ENCODE measurements around the gene CHCHD6.

DNA sequence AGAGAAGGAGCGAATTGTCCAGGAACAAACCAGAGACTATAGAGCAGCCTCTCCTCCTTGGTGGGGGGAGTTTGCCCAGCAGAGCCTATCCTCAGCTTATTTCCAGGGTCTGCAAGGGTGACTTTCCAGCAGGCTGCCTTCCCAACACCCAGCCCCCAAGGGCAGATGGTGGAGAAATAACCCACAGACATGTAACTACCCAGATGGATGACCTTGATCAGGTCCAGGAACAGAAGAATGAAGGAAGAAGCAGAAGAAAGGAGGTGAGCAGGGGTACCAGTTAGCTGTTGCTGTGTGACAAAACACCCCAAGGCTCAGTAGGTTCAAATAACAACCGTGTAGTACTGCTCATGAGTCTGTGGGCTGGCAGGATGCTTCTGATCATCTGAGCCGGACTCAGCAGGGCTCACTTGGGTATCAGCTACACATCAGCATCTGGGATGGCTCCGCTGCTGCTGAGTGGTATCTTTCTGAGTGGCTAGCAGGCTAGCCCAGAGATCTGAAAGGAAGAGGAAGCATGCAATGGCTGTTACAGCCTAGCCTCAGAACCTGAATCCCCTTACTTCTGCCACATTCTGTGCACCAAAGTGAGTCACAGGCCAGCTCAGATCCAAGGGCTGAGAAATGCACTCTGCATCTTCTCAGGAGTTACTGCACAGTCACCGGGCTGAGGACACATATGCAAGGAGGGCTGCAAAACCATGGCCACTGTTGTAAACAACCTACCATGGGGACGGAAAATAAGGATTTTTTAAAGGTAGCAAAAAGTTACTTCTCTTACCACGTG lies 26.9 kb upstream of the CHCHD6 start:
- TF ChIP-seq, protein P1, sequence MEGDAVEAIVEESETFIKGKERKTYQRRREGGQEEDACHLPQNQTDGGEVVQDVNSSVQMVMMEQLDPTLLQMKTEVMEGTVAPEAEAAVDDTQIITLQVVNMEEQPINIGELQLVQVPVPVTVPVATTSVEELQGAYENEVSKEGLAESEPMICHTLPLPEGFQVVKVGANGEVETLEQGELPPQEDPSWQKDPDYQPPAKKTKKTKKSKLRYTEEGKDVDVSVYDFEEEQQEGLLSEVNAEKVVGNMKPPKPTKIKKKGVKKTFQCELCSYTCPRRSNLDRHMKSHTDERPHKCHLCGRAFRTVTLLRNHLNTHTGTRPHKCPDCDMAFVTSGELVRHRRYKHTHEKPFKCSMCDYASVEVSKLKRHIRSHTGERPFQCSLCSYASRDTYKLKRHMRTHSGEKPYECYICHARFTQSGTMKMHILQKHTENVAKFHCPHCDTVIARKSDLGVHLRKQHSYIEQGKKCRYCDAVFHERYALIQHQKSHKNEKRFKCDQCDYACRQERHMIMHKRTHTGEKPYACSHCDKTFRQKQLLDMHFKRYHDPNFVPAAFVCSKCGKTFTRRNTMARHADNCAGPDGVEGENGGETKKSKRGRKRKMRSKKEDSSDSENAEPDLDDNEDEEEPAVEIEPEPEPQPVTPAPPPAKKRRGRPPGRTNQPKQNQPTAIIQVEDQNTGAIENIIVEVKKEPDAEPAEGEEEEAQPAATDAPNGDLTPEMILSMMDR (IDR thresholded peaks at IDR 0.05): no peak
- TF ChIP-seq EP300 (IDR thresholded peaks at IDR 0.05): no peak
